Smooth muscle cell (in vitro differentiated cells): ENCODE measurements around the gene CLCN2. TPM values are rescaled to one million over a fixed set of nuclear protein-coding genes. Genes with fewer than 3 reads are reported as not detected.

Source experiments
- DNase-seq: peaks from one replicate; lab custom pipeline; 2025; ENCODE audit not compliant: unreplicated experiment; lab: John Stamatoyannopoulos, UW
- H2AFZ ChIP-seq: fragments of 200-600 bp; sonication (generic); 2 replicates; pipeline ENCODE4 v1.6.0; 2016; ENCODE audit warnings: antibody characterized with exemption, low read depth, mild to moderate bottlenecking
- H3F3A ChIP-seq: fragments of 200-600 bp; sonication (generic); 2 replicates; pipeline ENCODE4 v1.6.0; 2017; ENCODE audit warnings: antibody characterized with exemption, low read depth
- H3K27ac ChIP-seq: fragments of 200-600 bp; sonication (generic); 2 replicates; pipeline ENCODE4 v1.5.1; 2016; ENCODE audit warnings: low read depth, mild to moderate bottlenecking
- H3K27me3 ChIP-seq: fragments of 200-600 bp; sonication (generic); 2 replicates; pipeline ENCODE4 v1.6.1; 2016; ENCODE audit warnings: low read depth, mild to moderate bottlenecking
- H3K36me3 ChIP-seq: fragments of 200-600 bp; sonication (generic); 2 replicates; pipeline ENCODE4 v1.5.1; 2016; ENCODE audit warnings: low read depth
- H3K4me1 ChIP-seq: fragments of 200-600 bp; sonication (generic); 2 replicates; pipeline ENCODE4 v1.5.1; 2016; ENCODE audit warnings: low read depth
- H3K4me2 ChIP-seq: fragments of 200-600 bp; sonication (generic); 2 replicates; pipeline ENCODE4 v1.6.0; 2016; ENCODE audit warnings: mild to moderate bottlenecking
- H3K4me3 ChIP-seq: fragments of 200-600 bp; sonication (generic); 2 replicates; pipeline ENCODE4 v1.5.1; 2016; ENCODE audit warnings: mild to moderate bottlenecking
- H3K79me2 ChIP-seq: fragments of 200-600 bp; sonication (generic); 2 replicates; pipeline ENCODE4 v1.6.0; 2016; ENCODE audit warnings: low read depth, mild to moderate bottlenecking
- H3K9ac ChIP-seq: fragments of 200-600 bp; sonication (generic); 2 replicates; pipeline ENCODE4 v1.6.0; 2016; ENCODE audit warnings: low read depth
- H3K9me3 ChIP-seq: fragments of 200-600 bp; sonication (generic); replicated peaks from 2 replicates; pipeline ENCODE4 v1.5.1; 2016; ENCODE audit warnings: low read depth
- H4K20me1 ChIP-seq: fragments of 200-600 bp; sonication (generic); 2 replicates; pipeline ENCODE4 v1.6.0; 2016; ENCODE audit warnings: low read depth
- WGBS: methylation state at CpG from one replicate; pipeline ENCODE4 v1.1.7; 2016; ENCODE audit warnings: low lambda C conversion rate; 5-methylcytosine and 5-hydroxymethylcytosine counted together
- polyA plus RNA-seq: library from polyadenylated mRNA; unstranded; fragments of >200 nt; fragmentation: Nextera tagmentation; extraction: Ambion mirVana; gene quantifications from 2 replicates; pipeline ENCODE4 v1.2.1, GENCODE V29; 2016
- total RNA-seq: library from RNA; depleted of rRNA; stranded (reverse); fragments of >200 nt; gene quantifications from 2 replicates; pipeline ENCODE4 v1.2.3, GENCODE V29; 2014
- TF ChIP-seq, protein P1 (sequence below): fragments of 200-600 bp; sonication (generic); IDR thresholded peaks from 2 replicates; pipeline ENCODE4 v1.5.1; 2017; ENCODE audit warnings: borderline replicate concordance, mild to moderate bottlenecking, antibody characterized with exemption; ENCODE audit not compliant: insufficient read depth, poor library complexity, severe bottlenecking

Gene CLCN2
- total and polyA plus RNA-seq, 2 experiments from 2014 or later, result 4.1 to 4.5 TPM

GRCh38 chr3:184353546-184353941 lies 7.9 kb downstream of the CLCN2 start:
- H4K20me1 ChIP-seq, result peaks cover 3% of the 10 kb centered on the region
- peaks cover under 1% of the 10 kb centered on the region for H3K4me1 ChIP-seq
- H3K79me2 ChIP-seq, result no peaks in the 10 kb centered on the region
- no peak for DNase-seq
- no peaks in the 10 kb centered on the region for H3K36me3 ChIP-seq
- H3F3A ChIP-seq, result peaks cover 7% of the 10 kb centered on the region
- H3K9ac ChIP-seq, result no peak overlapping the region
- WGBS, result 98% methylated on average over 11 of the region's 11 CpGs
- no peak overlapping the region for H3K27ac ChIP-seq
- no peak overlapping the region for H3K4me3 ChIP-seq
- H3K9me3 ChIP-seq, result no peaks in the 10 kb centered on the region
- TF ChIP-seq, protein P1, sequence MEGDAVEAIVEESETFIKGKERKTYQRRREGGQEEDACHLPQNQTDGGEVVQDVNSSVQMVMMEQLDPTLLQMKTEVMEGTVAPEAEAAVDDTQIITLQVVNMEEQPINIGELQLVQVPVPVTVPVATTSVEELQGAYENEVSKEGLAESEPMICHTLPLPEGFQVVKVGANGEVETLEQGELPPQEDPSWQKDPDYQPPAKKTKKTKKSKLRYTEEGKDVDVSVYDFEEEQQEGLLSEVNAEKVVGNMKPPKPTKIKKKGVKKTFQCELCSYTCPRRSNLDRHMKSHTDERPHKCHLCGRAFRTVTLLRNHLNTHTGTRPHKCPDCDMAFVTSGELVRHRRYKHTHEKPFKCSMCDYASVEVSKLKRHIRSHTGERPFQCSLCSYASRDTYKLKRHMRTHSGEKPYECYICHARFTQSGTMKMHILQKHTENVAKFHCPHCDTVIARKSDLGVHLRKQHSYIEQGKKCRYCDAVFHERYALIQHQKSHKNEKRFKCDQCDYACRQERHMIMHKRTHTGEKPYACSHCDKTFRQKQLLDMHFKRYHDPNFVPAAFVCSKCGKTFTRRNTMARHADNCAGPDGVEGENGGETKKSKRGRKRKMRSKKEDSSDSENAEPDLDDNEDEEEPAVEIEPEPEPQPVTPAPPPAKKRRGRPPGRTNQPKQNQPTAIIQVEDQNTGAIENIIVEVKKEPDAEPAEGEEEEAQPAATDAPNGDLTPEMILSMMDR, result no peak
- H3K27me3 ChIP-seq, result no peaks in the 10 kb centered on the region
- H3K4me2 ChIP-seq, result no peak overlapping the region
- H2AFZ ChIP-seq, result no peak overlapping the region

- TF ChIP-seq, protein P1, result no peak
- DNase-seq, result no peak
- Histone ChIP-seq H3K79me2 (no peaks in the 10 kb centered on the region), H3K9me3 (no peaks in the 10 kb centered on the region), H3K27me3 (no peaks in the 10 kb centered on the region), H3K27ac (no peak overlapping the region), H3K4me2 (no peak overlapping the region), H2AFZ (no peak overlapping the region), H3K36me3 (no peaks in the 10 kb centered on the region), H3K4me3 (no peak overlapping the region), H4K20me1 (peaks cover 8% of the 10 kb centered on the region), H3K9ac (no peak overlapping the region), H3F3A (peaks cover 11% of the 10 kb centered on the region), H3K4me1 (peaks cover 6% of the 10 kb centered on the region)
- 93% methylated on average over 11 of the region's 11 CpGs for WGBS
Measured at GRCh38 chr3:184352897-184353545, 8.4 kb downstream of the CLCN2 start.

GRCh38 chr3:184352149-184352785 lies 9.1 kb downstream of the CLCN2 start:
- H3K4me1 ChIP-seq, result peaks cover 8% of the 10 kb centered on the region

More at GRCh38 chr3:184352149-184352785, 9.1 kb downstream of the CLCN2 start:
- no peak for DNase-seq
- 93% methylated on average over 15 of the region's 15 CpGs for WGBS
- no peaks in the 10 kb centered on the region for H3K36me3 ChIP-seq
- H2AFZ ChIP-seq, result no peak overlapping the region
- no peaks in the 10 kb centered on the region for H3K79me2 ChIP-seq
- no peak overlapping the region for H3K9ac ChIP-seq
- no peaks in the 10 kb centered on the region for H3K9me3 ChIP-seq
- no peaks in the 10 kb centered on the region for H3K27me3 ChIP-seq
- peaks cover 12% of the 10 kb centered on the region for H4K20me1 ChIP-seq
- TF ChIP-seq, protein P1, result no peak
- H3F3A ChIP-seq, result peaks cover 11% of the 10 kb centered on the region
- H3K27ac ChIP-seq, result no peak overlapping the region
- H3K4me2 ChIP-seq, result no peak overlapping the region
- H3K4me3 ChIP-seq, result no peak overlapping the region
